ENCODE measurements around the gene CUBN. TPM values are rescaled to one million over a fixed set of nuclear protein-coding genes. Genes with fewer than 3 reads are reported as not detected.

CUBN gene
- total RNA-seq, 1 donor = 3.2 TPM

DNA sequence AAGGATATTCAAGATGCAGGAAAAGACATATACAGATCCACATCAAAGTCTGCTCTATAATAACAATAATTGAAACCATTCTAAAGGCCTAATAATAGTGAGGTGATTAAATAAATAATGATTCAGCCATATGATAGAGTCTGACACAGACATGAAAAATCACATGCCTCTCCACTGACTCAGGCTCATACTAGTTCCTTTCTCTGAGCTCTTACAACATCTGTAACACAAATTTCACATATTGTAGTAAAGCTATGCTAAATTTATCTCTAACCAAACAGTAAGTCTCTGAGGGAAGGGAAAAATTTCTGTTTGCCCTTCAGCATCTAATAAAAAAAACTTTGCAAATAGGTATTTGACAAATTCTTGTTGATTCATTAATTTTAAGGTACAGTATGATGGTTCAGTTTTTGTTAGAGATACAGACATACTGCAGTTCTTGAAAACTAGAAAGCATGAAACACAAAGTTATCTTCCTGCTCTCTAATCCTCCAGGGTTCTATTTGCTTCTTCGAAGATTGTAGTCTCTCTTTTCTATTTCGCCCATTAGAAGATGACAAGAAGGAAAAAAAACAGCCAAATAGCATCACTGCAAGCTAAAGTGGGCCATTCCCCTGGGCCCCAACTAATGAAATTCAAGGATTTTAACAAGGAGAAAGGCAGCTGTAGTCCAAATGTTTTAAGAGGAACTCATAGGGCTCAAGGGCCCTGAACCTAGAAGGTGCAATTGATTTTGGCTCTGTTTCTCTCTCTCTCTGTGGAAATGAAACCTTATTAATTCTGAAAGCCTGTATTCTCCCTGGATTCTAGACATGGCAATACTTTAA, 53.9 kb downstream of the CUBN start:
- no peak for DNase-seq (ENCODE audit: low read depth in 2 of 3, low spot score in 2 of 3)

GRCh38 chr10:17074541-17074847, 55.1 kb downstream of the CUBN start:
- no peak for DNase-seq (ENCODE audit: low read depth in 2 of 3, low spot score in 2 of 3)

DNA sequence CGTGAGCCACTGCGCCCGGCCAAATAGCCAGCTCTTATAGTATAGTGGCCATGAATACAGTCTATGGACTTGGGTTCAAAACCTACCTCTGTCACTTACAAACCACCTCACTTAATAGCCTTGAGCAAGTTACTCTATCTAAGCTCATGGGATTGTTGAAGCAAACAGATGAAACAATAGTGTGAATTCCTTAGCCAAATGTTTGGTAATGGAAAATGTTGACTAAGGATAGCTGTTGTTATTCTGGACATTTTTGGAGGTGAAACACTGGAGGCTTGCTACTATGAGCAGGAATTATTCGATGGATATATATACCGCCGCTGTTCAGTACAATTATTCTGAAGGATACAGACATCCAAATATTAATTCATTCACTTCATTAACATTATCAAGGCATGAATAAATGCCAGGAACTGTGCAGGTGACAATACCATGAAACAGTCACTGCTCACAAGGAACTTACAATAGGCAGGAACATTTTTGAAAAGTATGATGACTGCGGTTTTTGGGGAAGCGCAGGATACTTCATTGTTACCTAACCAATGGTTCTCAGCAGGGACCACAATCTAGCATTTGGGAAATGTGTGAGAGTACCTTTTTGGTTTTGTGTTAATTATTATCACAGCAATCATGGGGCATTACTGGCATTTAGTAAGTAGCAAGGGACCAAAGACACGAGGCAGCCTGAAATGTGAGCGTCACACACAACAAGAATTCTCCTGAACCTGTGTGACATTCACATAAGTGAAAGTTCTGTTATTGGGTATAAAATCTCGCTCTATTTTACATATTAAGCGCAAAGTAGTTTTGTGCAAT, 55.7 kb downstream of the CUBN start:
- DNase-seq (ENCODE audit: low read depth in 2 of 3, low spot score in 2 of 3) = no peak

GRCh38 chr10:17068953-17069352, 60.7 kb downstream of the CUBN start:
- no peak for DNase-seq (ENCODE audit: low read depth in 2 of 3, low spot score in 2 of 3)

- no peak for DNase-seq (ENCODE audit: low read depth in 2 of 3, low spot score in 2 of 3)
Measured at GRCh38 chr10:17067376-17068264, 62.0 kb downstream of the CUBN start.

- DNase-seq (ENCODE audit: low read depth in 2 of 3, low spot score in 2 of 3) = no peak
Measured at GRCh38 chr10:17066807-17067206, 62.8 kb downstream of the CUBN start.

DNA sequence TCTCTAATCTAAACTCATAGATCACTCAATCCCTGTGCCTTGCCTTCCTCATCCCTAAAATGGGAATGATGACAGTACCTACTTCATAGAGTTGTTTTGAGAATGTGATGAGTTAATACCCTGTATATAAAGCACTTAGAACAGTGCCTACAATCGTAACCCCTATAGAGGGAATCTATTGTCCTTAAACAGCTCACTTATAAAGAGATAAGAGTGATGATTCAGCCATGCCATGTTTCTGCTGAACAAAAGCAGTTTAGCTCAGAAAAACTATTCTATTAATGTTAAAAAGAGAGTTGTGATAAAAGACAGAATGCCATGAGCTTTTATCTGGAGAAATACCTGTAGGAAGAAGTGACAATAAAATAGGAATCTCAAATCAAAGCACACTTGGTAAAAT, 63.6 kb downstream of the CUBN start:
- no peak for DNase-seq (ENCODE audit: low read depth in 2 of 3, low spot score in 2 of 3)

GRCh38 chr10:17065273-17065672, 64.3 kb downstream of the CUBN start:
- DNase-seq (ENCODE audit: low read depth in 2 of 3, low spot score in 2 of 3) = no peak

DNA sequence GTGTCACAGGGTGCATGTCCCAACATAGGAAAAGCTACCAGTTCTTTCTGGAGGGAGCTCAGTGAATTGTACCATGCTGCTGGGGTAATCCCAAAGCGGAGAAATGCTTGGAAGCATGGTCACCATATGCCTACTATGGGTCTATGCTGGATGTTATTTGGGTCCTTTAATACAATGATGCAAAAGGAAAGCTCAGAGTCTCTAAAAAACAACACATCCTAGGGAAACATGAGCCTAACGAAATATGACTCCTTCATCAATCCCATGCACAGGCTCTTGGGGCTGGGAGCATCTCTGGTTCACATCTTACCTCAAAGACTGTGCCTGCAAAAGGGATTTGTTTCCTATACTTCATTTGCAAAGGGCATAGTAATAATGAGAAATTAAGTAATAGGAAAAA, 65.2 kb downstream of the CUBN start:
- DNase-seq (ENCODE audit: low read depth in 2 of 3, low spot score in 2 of 3) = no peak

DNA sequence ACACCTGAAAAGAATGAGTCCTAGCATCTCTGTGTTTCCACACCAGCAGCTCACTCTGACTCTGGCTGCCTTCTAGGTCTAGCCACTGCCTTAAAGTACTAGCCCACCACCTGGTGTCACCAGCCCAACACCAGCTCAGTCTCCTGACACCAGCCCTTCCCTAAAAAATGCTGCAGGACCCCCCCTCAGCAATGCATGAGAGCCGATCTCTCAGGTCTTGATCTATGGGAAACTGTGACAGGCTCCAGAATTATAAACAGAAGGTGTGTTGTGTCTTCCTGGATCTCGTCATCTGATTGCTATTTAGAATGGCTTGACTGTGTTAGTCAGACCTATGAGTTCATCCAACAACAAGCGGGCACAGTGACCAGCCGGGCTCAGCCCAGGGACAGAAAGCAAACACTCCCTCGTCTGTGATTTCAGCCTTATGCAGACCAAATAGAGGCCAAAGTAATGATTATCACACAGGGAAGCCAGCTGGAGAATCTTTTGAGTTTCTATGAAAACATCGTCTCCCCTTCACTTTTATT, 66.6 kb downstream of the CUBN start:
- no peak for DNase-seq (ENCODE audit: low read depth in 2 of 3, low spot score in 2 of 3)

DNA sequence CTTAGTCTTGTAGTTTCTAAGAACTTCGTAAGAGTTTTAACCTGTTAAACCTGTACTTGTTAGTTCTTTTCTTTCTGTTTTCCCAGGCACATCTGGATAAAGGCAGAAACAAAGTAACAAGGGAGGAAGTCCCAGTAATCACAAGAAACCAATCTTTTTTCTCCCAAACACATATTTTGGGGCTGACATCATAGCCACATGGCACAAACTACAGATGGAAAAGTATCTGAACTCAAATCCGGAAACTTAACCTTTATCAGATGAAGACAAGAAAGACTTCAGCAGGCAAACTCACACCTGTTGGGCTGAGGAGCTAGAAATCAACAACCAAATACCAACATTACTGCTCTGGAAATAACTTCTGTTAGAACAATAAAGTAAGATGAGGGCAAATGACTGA, 67.1 kb downstream of the CUBN start:
- DNase-seq (ENCODE audit: low read depth in 2 of 3, low spot score in 2 of 3) = no peak

- no peak for DNase-seq (ENCODE audit: low read depth in 2 of 3, low spot score in 2 of 3)
Measured at GRCh38 chr10:17062009-17062408, 67.6 kb downstream of the CUBN start.

DNA sequence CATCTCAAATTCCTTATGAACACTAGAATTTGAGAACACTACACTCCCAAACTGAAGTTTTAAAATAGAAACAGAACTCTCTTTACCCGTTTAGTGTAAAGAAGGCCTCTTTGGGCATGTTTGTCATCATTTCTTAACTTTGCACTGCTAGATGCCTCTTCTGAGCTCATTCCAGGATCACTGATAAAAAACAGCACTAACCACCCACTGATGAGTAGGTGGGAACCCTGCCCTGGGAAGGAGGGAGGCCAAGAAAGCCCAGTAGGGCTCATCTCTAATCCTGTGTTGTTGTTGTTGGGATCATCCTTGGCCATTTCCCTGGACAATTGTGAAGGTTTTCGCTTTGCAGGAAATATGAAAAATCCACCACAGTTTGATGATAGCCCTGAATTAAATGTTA, 68.2 kb downstream of the CUBN start:
- DNase-seq (ENCODE audit: low read depth in 2 of 3, low spot score in 2 of 3) = no peak

DNA sequence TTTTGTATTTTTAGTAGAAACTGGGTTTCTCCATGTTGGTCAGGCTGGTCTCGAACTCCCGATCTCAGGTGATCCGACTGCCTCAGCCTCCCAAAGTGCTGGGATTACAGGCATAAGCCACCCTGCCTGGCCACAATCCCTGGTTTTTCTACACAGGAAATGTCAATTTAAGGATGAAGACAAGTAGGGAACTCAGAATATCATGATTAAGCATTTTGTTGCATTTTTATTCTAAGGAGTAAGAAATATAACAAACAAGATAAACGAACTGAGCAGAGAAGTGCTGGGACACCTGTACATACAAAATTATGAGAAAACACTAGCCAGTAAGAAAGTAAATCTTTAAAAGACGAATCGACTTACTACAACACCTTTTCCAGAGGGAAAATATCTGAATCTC, 69.3 kb downstream of the CUBN start:
- DNase-seq (ENCODE audit: low read depth in 2 of 3, low spot score in 2 of 3) = no peak

- DNase-seq (ENCODE audit: low read depth in 2 of 3, low spot score in 2 of 3) = no peak
Measured at GRCh38 chr10:17059197-17059688, 70.4 kb downstream of the CUBN start.

GRCh38 chr10:17058093-17058492, 71.5 kb downstream of the CUBN start:
- no peak for DNase-seq (ENCODE audit: low read depth in 2 of 3, low spot score in 2 of 3)

GRCh38 chr10:17056781-17057428, 72.7 kb downstream of the CUBN start:
- no peak for DNase-seq (ENCODE audit: low read depth in 2 of 3, low spot score in 2 of 3)

GRCh38 chr10:17053513-17053912, 76.1 kb downstream of the CUBN start:
- DNase-seq (ENCODE audit: low read depth in 2 of 3, low spot score in 2 of 3) = no peak

GRCh38 chr10:17053061-17053460, 76.5 kb downstream of the CUBN start:
- DNase-seq (ENCODE audit: low read depth in 2 of 3, low spot score in 2 of 3) = no peak

- no peak for DNase-seq (ENCODE audit: low read depth in 2 of 3, low spot score in 2 of 3)
Measured at GRCh38 chr10:17051851-17052250, 77.8 kb downstream of the CUBN start.
